K562 (cell line): ENCODE data around the gene CAMK2A. TPM values are rescaled to one million over a fixed set of nuclear protein-coding genes. Genes with fewer than 3 reads are reported as not detected.

Source experiments
- KLF16 ChIP-seq: IDR thresholded peaks from 2 replicates; pipeline ENCODE4 v1.6.1; 2016; ENCODE audit warnings: antibody characterized with exemption
- ZNF318 ChIP-seq, 2 experiments: fragments of 450-650 bp; IDR thresholded peaks; 2 replicates each; pipeline ENCODE4 v1.6.1; 2016; ENCODE audit warnings: mild to moderate bottlenecking in 2 of 2, borderline replicate concordance in 1 of 2, low read depth in 1 of 2, moderate library complexity in 1 of 2
- polyA plus RNA-seq, 8 experiments: library from polyadenylated mRNA; depleted of rRNA in 4 of 8; stranded (reverse) in 5 of 8; unstranded in 3 of 8; fragments of >200 nt; fragmentation: Nextera tagmentation in 2 of 8; fragmentation: Illumina TruSeq in 1 of 8; extraction: Ambion mirVana in 2 of 8; extraction: Trizol in 1 of 8; gene quantifications; 2 replicates each; pipeline versions ENCODE4 v1.2.1 to v1.2.3, GENCODE V29; 2011 to 2014; ENCODE audit warnings: inconsistent platforms in 1 of 8, missing spikeins in 1 of 8
- total RNA-seq, 7 experiments: library from RNA; depleted of rRNA in 6 of 7; stranded (reverse); fragments of >200 nt in 6 of 7; fragmentation: Illumina TruSeq in 2 of 7; extraction: Trizol in 2 of 7; gene quantifications; 2 replicates each; pipeline versions ENCODE4 v1.2.1 to v1.2.3, GENCODE V29; 2011 to 2021; ENCODE audit warnings: low replicate concordance in 1 of 7

The CAMK2A gene
- total and polyA plus RNA-seq, 9 of the 15 experiments (the other 6 are each of a cell fraction or from before 2014, with no cell fraction given) = 0.01 to 0.18 (median 0.04) TPM; not detected in 6

DNA sequence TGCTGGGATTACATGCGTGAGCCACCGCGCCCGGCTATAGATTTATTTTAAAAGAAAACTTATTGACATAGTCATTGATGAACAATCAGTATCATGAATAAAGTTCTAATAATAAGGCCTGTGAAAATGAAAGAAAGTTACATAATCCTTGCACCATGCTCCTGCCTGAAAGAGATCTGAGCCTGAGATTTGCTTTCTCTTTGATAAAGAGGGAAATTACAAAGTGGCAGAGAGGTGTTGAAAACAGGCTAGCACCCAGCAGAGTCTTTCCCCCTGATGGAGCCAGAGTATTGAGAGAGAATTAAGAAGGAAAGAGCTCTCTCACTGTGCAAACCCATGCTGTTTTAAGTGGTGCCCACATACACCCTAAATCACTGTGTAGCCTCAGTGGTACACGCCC is 62.5 kb downstream of the CAMK2A start (continued):
- TF ChIP-seq ZNF318 (IDR thresholded peaks at IDR 0.05; ENCODE audit: borderline replicate concordance in 1 of 2, low read depth in 1 of 2) = no peak
- TF ChIP-seq KLF16 = no peak
